Measurements from ENCODE around the gene ACACA.
"Not testable (repeated sequence)": the region's sequence is repeated elsewhere in the genome, so short reads cannot be mapped to it uniquely, and the experiment has no call there.

Gene ACACA

DNA sequence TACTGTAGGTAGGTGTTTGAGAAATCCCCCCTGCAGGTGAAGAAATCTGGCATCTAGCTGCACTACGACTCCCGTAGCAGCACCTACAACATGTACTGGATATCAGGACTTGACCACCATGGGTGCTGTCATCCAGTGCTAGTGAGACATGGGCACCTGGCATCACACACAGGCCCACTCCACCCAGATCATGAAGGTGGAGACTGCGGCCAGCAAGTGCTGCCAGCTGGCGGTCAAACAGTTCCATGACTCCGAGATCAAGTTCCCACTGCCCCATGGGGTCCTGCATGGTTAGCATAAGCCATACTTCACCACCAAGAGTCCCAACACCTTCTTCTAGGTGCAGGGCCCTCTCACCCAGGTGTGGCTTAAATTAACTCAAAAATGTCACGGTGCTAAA is 243.8 kb downstream of the ACACA start:
- H3K27ac ChIP-seq (ENCODE audit: low read length) = no peak overlapping the region
- peaks cover 34% of the 10 kb centered on the region for H3K36me3 ChIP-seq (ENCODE audit: control insufficient read depth, low read depth, low read length)
- no peak overlapping the region for H3K4me3 ChIP-seq (ENCODE audit: low read length)
- no peaks in the 10 kb centered on the region for H3K9me3 ChIP-seq (ENCODE audit: control insufficient read depth, low read depth, low read length)
- no peaks in the 10 kb centered on the region for H3K27me3 ChIP-seq (ENCODE audit: control insufficient read depth, insufficient read depth, low read length)
- H3K9ac ChIP-seq (ENCODE audit: low read length) = no peak overlapping the region
- H3K4me1 ChIP-seq (ENCODE audit: control insufficient read depth, low read depth, low read length) = no peaks in the 10 kb centered on the region

DNA sequence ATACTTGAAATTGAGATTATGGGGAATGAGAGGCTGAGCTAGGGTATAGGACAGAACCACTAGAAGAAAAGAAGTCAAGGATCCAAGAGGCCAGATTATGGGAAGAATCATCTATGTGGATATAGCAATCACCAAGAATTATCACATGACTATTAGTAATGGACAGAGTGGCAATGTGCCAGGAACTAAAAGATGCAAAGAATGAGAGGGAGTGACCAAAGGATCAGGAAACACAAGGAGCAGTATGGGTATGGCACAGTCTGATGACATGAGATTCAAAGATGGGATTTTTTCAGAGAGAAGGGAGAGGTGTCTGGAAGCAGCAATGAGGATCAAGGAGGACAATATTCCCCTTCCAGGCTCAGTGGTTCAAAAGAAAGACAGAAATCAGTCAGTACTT is 245.7 kb downstream of the ACACA start:
- Histone ChIP-seq H3K27me3 (ENCODE audit: control insufficient read depth, insufficient read depth, low read length) (no peaks in the 10 kb centered on the region), H3K9ac (ENCODE audit: low read length) (no peak overlapping the region), H3K36me3 (ENCODE audit: control insufficient read depth, low read depth, low read length) (peaks cover 42% of the 10 kb centered on the region), H3K4me1 (ENCODE audit: control insufficient read depth, low read depth, low read length) (no peaks in the 10 kb centered on the region), H3K9me3 (ENCODE audit: control insufficient read depth, low read depth, low read length) (no peaks in the 10 kb centered on the region), H3K4me3 (ENCODE audit: low read length) (no peak overlapping the region), H3K27ac (ENCODE audit: low read length) (no peak overlapping the region)

DNA sequence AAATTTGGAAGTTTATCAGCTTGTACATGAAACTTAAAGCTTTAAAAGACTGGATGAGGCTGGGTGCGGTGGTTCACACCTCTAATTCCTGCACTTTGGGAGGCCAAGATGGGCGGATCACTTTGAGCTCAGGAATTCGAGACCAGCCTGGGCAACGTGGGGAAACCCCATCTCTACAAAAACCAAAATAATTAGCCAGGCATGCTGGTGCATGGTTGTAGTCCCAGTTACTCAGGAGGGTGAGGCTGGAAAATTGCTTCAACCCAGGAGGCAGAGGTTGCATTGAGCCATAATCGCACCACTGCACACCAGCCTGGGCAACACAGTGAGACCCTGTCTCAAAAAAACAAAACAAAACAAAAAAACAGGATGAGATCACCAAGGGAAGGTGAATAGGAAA is 248.3 kb downstream of the ACACA start:
- Histone ChIP-seq H3K27me3 (ENCODE audit: control insufficient read depth, insufficient read depth, low read length) (no peaks in the 10 kb centered on the region), H3K36me3 (ENCODE audit: control insufficient read depth, low read depth, low read length) (peaks cover 45% of the 10 kb centered on the region), H3K4me1 (ENCODE audit: control insufficient read depth, low read depth, low read length) (no peaks in the 10 kb centered on the region), H3K4me3 (ENCODE audit: low read length) (no peak overlapping the region), H3K9ac (ENCODE audit: low read length) (no peak overlapping the region), H3K9me3 (ENCODE audit: control insufficient read depth, low read depth, low read length) (no peaks in the 10 kb centered on the region), H3K27ac (ENCODE audit: low read length) (no peak overlapping the region)

DNA sequence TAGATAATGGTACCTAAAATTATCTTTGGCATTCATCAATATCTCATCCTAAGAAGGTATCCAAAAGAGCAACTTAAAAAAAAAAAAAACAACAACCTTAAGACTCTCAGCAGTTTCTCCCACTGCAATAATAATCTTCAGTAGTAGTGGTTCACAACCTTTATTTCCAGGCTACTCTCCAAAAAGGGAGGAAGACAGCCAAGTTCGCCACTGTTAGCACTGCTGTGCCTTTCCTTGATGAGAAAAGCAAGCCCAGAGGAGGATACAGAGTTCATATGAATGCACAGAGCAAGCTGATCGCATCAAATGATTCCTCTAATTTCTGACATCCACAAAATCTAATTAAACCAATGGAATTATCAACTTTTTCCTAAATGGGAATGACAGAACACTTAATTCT is 258.5 kb downstream of the ACACA start:
- H3K9me3 ChIP-seq (ENCODE audit: control insufficient read depth, low read depth, low read length) = no peaks in the 10 kb centered on the region
- H3K27ac ChIP-seq (ENCODE audit: low read length) = no peak overlapping the region
- H3K27me3 ChIP-seq (ENCODE audit: control insufficient read depth, insufficient read depth, low read length) = no peaks in the 10 kb centered on the region
- H3K4me1 ChIP-seq (ENCODE audit: control insufficient read depth, low read depth, low read length) = peaks cover 9% of the 10 kb centered on the region
- no peak overlapping the region for H3K9ac ChIP-seq (ENCODE audit: low read length)
- H3K36me3 ChIP-seq (ENCODE audit: control insufficient read depth, low read depth, low read length) = peaks cover 34% of the 10 kb centered on the region
- H3K4me3 ChIP-seq (ENCODE audit: low read length) = no peak overlapping the region

DNA sequence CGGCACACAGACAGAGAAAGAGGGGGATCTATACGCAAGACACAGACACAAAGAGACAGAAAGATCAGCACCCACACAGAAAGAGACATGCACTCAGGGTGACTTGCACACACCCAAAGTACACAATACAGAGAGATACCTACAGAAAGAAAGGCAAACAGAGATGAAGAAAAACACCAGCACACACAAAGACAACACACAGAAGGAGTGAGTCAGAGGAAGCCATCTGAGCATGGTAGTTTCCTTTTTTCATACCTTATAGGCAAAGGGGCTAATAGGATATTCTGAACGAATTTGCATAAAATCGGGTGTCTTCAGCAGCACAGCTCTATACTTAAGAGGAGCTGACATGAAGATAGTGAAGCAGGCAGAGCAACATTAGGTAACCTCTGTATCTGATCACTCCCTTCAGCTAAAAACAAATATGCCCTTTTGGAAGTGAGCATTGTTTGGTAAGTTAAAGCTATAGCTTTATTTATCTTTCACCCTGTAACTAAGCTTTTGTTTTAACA is 259.3 kb downstream of the ACACA start:
- no peak overlapping the region for H3K27ac ChIP-seq (ENCODE audit: low read length)
- H3K4me3 ChIP-seq (ENCODE audit: low read length) = no peak overlapping the region
- peaks cover 9% of the 10 kb centered on the region for H3K4me1 ChIP-seq (ENCODE audit: control insufficient read depth, low read depth, low read length)
- H3K36me3 ChIP-seq (ENCODE audit: control insufficient read depth, low read depth, low read length) = peaks cover 30% of the 10 kb centered on the region
- H3K27me3 ChIP-seq (ENCODE audit: control insufficient read depth, insufficient read depth, low read length) = no peaks in the 10 kb centered on the region
- no peaks in the 10 kb centered on the region for H3K9me3 ChIP-seq (ENCODE audit: control insufficient read depth, low read depth, low read length)
- H3K9ac ChIP-seq (ENCODE audit: low read length) = no peak overlapping the region

DNA sequence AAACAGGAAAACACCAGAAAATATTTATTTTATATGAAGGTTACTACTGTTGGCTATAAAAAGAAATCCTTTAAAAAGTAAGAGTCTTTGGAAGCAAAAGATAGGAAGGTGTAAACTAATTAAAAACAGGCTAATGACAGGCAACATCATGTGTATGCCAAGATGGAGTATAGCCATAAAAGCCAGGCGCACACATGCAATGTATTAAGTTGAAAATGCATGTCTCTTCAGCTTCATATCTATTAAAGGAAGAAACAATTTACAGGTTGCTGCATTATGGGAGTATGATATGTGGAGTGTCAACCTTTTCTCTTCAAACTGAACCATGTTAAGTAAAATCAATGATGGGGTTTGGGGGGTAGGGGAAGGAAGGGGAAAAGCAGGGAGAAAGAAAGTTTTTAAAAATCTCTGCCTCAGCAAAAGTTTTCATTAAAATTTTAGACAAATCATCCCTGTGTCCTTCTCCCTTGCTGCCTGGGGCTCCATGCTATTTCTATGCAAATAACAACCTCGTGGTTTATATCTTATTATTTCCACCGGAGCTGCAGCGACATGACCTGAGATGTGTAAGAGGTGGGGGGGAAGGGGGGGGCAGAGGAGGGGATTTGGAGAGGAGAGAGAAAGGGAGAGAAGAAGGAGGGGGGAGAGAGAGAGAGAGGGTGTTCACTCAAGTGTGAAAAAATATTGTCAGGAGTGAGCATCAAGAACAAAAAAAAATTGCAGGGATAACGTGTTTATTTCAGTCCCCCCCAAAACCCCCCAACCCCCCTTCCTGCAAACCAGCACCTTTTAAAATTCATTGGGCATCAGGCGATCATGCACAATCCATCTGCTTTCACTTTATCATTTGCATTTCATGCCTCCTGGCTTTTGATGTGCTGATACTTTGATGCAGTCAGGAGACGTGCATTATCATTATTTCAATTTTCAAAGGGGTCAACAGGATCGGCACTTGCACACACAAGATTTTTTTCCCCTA is 260.3 kb downstream of the ACACA start:
- Histone ChIP-seq H3K27me3 (ENCODE audit: control insufficient read depth, insufficient read depth, low read length) (no peaks in the 10 kb centered on the region), H3K36me3 (ENCODE audit: control insufficient read depth, low read depth, low read length) (peaks cover 26% of the 10 kb centered on the region), H3K4me3 (ENCODE audit: low read length) (no peak overlapping the region), H3K4me1 (ENCODE audit: control insufficient read depth, low read depth, low read length) (peaks cover 9% of the 10 kb centered on the region), H3K9ac (ENCODE audit: low read length) (no peak overlapping the region), H3K9me3 (ENCODE audit: control insufficient read depth, low read depth, low read length) (no peaks in the 10 kb centered on the region), H3K27ac (ENCODE audit: low read length) (no peak overlapping the region)

DNA sequence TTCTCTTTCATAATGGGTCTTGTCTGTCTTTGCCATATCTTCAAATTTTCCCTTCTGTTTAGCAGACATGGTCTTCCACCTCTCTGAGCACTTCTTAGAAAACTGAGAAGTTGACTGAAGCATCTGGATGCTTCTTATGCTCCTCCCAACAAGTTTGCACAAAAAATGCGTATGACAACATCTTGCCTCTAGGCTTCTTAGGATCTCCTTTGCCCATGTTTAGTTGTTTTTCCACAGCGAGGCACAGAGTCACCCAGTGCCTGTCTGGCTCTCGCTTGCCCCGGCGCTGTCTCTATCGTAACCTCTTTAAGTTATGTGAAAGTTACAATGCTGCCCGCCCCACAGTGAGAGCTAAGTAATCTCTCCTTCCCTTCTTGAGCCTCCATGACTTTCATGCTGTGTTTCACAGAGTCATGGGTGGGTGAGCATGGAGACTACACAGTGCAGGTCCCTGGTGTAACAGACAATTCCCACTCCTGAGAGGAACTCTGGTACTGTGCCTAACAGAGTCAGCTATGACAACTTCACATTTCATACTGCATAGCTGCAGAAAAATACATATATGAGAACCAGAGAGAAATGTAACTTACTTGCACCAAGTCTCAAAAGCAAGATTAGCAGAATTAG is 262.4 kb downstream of the ACACA start:
- Histone ChIP-seq H3K4me3 (ENCODE audit: low read length) (no peak overlapping the region), H3K27me3 (ENCODE audit: control insufficient read depth, insufficient read depth, low read length) (no peaks in the 10 kb centered on the region), H3K9ac (ENCODE audit: low read length) (no peak overlapping the region), H3K4me1 (ENCODE audit: control insufficient read depth, low read depth, low read length) (peaks cover 9% of the 10 kb centered on the region), H3K9me3 (ENCODE audit: control insufficient read depth, low read depth, low read length) (no peaks in the 10 kb centered on the region), H3K27ac (ENCODE audit: low read length) (no peak overlapping the region), H3K36me3 (ENCODE audit: control insufficient read depth, low read depth, low read length) (peaks cover 15% of the 10 kb centered on the region)

DNA sequence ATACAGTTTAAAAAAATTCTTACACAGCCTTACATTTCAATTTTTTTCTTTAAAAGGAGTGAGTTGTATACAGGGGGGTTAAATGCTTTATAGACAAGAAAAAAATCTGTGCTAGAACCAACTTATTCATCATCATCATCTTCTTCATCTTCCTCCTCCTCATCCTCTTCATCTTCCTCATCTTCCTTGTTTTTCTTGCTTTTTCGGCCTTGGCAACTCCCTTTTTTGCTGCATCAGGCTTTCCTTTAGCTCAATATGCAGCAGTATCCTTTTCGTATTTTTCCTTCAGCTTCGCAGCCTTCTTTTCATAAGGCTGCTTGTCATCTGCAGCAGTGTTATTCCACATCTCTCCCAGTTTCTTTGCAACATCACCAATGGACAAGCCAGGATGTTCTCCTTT is 263.1 kb downstream of the ACACA start:
- H3K27me3 ChIP-seq (ENCODE audit: control insufficient read depth, insufficient read depth, low read length); H3K9me3 ChIP-seq (ENCODE audit: control insufficient read depth, low read depth, low read length); H3K9ac ChIP-seq (ENCODE audit: low read length); H3K4me3 ChIP-seq (ENCODE audit: low read length); H3K27ac ChIP-seq (ENCODE audit: low read length); H3K4me1 ChIP-seq (ENCODE audit: control insufficient read depth, low read depth, low read length): not testable (repeated sequence)
- H3K36me3 ChIP-seq (ENCODE audit: control insufficient read depth, low read depth, low read length) = peaks cover 15% of the 10 kb centered on the region

DNA sequence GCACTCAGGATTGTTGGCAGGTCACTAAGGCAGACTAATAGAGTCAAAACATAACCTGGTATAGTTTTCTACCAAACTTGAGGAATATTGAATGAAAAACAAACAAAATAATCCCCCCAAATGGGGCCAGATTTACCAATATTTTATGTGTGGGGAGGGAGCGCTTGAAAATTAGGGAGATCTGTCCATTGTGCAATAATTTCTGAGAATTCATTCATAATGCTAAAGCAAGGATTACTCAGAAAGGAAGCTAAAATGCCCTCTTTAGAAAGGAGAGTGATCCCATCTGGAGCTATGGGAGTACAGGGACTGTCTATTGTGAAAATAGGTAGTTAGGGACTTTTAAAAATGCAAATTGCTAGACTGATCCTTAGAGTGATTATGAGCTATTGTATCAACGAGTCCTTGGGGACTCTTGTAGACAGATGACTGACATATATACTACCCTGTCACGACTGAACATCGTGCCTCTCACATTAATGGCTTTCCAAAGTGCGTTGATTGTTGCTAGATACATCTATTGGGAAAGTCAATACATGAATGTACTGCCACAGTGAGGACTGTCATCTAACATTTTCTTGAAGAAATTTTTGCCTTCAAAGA is 264.2 kb downstream of the ACACA start:
- Histone ChIP-seq H3K9me3 (ENCODE audit: control insufficient read depth, low read depth, low read length) (no peaks in the 10 kb centered on the region), H3K27ac (ENCODE audit: low read length) (no peak overlapping the region), H3K4me3 (ENCODE audit: low read length) (no peak overlapping the region), H3K4me1 (ENCODE audit: control insufficient read depth, low read depth, low read length) (peaks cover 8% of the 10 kb centered on the region), H3K9ac (ENCODE audit: low read length) (no peak overlapping the region), H3K27me3 (ENCODE audit: control insufficient read depth, insufficient read depth, low read length) (no peaks in the 10 kb centered on the region), H3K36me3 (ENCODE audit: control insufficient read depth, low read depth, low read length) (peaks cover 15% of the 10 kb centered on the region)

DNA sequence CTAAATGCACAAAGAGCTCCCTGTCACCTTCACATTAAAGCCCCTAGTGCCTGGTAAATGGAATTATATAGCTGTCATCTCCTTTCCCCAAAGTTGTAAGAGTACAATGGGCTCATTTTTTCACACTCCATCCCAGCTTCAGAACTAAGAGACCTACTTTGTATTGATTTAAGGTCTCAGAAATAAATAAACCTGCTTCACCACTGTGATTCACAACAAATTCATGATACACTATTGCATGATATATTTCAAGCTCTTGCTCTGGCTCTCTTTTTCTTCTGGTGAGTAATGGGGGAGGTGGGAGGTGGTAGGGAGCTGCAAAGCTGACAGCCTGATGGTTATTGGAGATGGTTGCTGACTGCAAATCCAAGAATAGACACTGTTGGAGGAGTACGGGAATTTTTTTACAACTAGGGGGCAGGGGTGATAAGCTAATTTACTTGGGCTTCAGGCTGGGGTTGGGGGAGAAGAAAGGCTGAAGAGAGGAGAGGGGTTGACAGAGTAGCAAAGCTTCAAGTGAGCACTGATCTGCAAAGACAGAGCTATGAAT is 268.0 kb downstream of the ACACA start:
- Histone ChIP-seq H3K27me3 (ENCODE audit: control insufficient read depth, insufficient read depth, low read length) (no peaks in the 10 kb centered on the region), H3K4me3 (ENCODE audit: low read length) (no peak overlapping the region), H3K9me3 (ENCODE audit: control insufficient read depth, low read depth, low read length) (no peaks in the 10 kb centered on the region), H3K36me3 (ENCODE audit: control insufficient read depth, low read depth, low read length) (peaks cover 8% of the 10 kb centered on the region), H3K27ac (ENCODE audit: low read length) (no peak overlapping the region), H3K4me1 (ENCODE audit: control insufficient read depth, low read depth, low read length) (peaks cover 24% of the 10 kb centered on the region), H3K9ac (ENCODE audit: low read length) (no peak overlapping the region)

DNA sequence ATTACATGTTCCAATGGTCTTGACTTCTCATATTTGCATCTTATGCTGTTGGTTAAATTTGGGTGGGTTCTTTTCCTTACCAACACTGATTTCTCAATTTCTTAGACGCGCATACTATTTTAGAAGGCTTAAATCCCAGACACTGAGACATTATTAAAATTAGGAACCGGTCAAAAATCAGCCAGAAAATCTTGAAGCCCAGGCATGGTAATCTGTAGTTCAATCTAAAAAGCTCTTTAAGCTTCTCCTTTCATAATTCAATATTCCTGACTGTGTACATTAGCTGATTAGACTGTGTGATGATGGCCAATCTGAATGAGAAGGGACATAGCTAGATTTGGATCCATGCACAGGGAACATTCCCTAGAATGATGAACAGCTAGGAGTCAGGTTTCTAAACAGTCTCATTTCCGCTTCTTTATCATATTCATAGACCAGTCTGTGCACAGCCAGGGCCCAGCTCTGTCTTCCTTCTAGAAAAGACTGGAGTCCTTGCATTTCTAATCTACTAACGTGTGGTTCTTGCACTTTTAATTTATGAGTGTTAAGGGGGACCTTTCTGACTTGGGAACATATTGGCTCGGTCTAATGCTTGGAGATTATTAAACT is 268.6 kb downstream of the ACACA start:
- H3K27ac ChIP-seq (ENCODE audit: low read length) = no peak overlapping the region
- H3K27me3 ChIP-seq (ENCODE audit: control insufficient read depth, insufficient read depth, low read length) = no peaks in the 10 kb centered on the region
- peaks cover 8% of the 10 kb centered on the region for H3K36me3 ChIP-seq (ENCODE audit: control insufficient read depth, low read depth, low read length)
- peaks cover 29% of the 10 kb centered on the region for H3K4me1 ChIP-seq (ENCODE audit: control insufficient read depth, low read depth, low read length)
- no peak overlapping the region for H3K9ac ChIP-seq (ENCODE audit: low read length)
- H3K9me3 ChIP-seq (ENCODE audit: control insufficient read depth, low read depth, low read length) = no peaks in the 10 kb centered on the region
- no peak overlapping the region for H3K4me3 ChIP-seq (ENCODE audit: low read length)
